Astrocyte (in vitro differentiated cells and primary cell): Measurements from ENCODE around the gene ARSJ.
"Not testable (repeated sequence)": the region's sequence is repeated elsewhere in the genome, so short reads cannot be mapped to it uniquely, and the experiment has no call there.

ENCODE experiments used
- EZH2 ChIP-seq: IDR thresholded peaks from 2 replicates; pipeline ENCODE4 v1.6.1; 2012; ENCODE audit warnings: mild to moderate bottlenecking, low read length, inconsistent platforms; ENCODE audit not compliant: insufficient read depth
- TF ChIP-seq, protein P1 (sequence below): IDR thresholded peaks from 2 replicates; pipeline ENCODE4 v1.5.1; 2011; ENCODE audit warnings: low read depth, mild to moderate bottlenecking, inconsistent platforms, low read length, moderate library complexity; ENCODE audit not compliant: insufficient read depth

DNA sequence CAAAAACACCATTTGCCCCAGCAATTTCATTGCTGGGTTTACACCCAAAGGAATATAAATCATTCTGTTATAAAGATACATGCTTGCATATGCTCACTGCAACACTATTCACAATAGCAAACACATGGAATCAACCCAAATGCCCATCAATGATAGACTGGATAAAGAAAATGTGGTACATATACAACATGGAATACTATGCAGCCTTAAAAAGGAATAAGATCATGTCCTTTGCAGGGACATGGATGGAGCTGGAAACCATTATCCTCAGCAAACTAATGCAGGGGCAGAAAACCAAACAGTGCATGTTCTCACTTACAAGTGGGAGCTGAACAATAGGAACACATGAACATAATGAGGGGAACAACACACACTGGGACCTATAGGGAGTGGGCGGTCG, 39.3 kb downstream of the ARSJ start:
- TF ChIP-seq, protein P1, sequence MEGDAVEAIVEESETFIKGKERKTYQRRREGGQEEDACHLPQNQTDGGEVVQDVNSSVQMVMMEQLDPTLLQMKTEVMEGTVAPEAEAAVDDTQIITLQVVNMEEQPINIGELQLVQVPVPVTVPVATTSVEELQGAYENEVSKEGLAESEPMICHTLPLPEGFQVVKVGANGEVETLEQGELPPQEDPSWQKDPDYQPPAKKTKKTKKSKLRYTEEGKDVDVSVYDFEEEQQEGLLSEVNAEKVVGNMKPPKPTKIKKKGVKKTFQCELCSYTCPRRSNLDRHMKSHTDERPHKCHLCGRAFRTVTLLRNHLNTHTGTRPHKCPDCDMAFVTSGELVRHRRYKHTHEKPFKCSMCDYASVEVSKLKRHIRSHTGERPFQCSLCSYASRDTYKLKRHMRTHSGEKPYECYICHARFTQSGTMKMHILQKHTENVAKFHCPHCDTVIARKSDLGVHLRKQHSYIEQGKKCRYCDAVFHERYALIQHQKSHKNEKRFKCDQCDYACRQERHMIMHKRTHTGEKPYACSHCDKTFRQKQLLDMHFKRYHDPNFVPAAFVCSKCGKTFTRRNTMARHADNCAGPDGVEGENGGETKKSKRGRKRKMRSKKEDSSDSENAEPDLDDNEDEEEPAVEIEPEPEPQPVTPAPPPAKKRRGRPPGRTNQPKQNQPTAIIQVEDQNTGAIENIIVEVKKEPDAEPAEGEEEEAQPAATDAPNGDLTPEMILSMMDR, result not testable (repeated sequence)
- not testable (repeated sequence) for TF ChIP-seq EZH2
